HG03520 (cell line): ENCODE data around the gene PRR16.
"Not testable (repeated sequence)": the region's sequence is repeated elsewhere in the genome, so short reads cannot be mapped to it uniquely, and the experiment has no call there.

Source experiments
- ATAC-seq: cut with Tn5 transposase; IDR thresholded peaks from one replicate; pipeline ENCODE4 v1.9.1; 2021; ENCODE audit warnings: mild to moderate bottlenecking, moderate library complexity; ENCODE audit not compliant: unreplicated experiment

PRR16 gene

DNA sequence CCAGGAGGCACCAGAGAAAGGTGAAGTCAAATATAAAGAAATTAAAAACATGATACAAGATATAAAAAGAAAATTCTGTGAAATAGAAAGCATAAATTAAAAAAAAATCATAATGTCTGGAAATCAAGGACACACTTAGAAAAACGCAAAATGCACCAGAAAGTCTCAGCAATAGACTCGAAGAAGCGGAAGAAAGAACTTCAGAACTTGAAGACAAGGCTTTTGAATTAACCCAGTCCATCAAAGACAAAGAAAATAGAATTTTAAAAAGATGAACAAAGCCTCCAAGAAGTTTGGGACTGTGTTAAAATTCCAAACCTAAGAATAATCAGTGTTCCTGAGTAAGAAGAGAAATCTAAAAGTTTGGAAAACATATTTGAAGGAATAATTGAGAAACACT is 168.3 kb downstream of the PRR16 start:
- no peak for ATAC-seq

DNA sequence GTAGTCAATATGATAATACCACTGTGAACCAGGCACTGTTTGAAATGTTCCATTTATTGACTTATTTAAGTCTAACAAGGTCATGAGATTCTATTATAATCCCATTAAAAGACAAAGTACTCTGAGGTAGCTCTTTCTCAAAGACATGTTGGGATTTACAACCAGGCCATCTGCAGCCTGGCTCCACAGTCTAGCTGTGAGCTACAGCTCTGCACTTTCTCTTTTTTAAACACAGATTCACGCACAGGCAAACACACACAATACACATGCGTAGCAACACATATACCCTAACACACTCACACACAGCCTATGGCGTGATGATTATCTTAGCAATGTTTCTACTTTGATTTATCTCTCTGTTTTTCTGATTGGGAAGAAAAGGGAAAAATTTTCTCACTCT is 174.3 kb downstream of the PRR16 start:
- no peak for ATAC-seq

DNA sequence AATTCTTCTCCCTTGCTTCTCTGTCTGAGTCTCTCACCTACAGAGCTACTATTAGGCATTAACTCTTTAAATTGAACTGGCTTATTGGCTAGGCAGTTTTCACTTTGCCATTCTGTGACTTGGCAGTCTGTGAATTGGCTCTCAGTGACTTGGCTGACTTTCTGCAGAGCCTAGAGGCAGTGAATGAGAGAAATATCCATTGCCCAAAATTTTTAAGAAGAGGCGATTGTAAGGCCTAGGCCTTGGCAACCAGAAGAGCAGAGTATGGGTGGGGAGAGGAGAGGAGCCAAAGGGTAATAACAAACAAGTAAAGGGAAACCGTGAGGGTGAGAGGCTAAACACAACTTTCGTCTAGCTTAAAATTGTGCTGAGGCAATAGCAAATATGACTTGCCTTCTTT is 176.7 kb downstream of the PRR16 start:
- ATAC-seq, result no peak

DNA sequence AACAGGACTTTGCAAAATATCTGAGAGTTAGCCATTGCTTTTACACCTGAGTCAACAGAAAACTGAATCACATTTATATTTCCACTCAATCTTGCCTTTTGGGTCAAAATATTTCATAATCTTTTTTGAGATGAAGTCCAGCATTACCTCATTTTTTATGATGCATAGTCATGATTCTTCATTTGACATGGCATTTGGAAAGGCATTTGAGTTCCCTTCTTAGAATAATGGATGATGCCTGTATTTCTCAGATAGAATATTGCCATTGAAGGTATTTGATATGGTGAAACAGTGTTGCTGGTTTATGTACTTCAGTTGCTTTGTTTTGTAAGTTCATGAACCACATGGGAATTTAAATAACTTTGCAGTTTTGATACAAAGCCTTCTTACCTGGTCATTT is 180.4 kb downstream of the PRR16 start:
- no peak for ATAC-seq

DNA sequence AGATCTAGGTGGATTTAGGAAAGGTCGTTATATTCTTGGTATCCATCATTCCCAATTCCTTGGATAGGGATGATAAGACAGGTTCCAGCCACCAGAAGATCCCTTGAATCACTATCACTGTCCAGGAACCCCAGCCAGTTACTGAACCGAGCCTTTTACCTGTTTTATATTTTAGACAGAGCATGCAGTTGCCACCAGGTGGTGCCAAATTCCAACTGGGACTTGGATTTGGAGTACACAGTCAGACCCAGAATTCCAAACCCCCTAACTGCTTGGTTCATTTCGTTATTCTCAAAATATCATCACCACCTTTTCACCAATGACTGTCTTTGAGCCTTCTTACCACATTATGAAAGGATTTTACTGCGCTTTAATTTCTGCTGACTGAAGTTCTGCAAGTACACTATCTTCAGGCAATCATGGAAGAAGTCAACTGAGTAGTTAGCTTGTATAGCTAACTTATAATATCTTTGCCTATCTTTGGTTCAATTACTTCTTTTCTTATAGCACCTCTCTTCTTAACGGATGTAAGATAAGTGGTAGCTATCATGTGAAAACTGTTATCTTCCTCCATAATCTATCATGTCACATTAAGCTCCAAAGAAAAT is 191.8 kb downstream of the PRR16 start:
- peak; percentile 84 for ATAC-seq

DNA sequence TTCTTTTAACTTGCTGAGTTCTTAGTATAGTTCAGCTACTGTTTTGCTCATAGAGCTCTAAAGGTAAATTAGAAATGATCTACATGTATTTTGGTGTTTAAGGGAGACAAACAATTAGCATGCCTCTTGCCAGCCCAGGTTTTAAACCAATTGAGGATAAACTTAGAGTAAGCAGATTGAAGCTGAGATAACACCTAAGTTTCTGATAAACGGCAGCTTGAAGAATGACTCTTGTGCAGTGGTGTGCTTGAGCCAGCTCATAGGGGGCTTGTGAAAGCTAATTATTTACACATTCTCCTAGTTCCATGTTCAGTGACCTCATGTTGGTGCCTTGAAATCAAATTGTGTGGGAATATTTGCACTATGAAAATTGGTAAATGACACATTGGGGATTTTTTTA is 193.0 kb downstream of the PRR16 start:
- no peak for ATAC-seq

DNA sequence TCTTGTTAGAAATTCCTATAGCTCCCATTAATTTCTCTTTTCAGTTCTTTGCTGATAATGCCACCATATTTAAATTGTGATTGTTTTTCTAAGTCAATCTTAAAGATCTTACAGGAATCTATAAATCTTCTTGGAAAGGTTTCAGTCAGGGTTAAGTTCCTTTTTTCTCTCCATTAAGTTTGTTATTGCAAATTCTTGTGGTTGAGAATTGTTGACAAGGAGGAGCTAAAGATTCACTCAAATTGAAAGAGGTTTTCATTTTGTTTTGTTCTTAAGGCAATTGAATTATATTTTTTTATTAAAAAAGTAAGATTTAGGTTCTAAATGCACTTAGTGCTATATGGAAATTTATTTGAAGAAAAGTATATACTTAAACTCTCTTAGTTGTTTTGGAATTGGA is 213.4 kb downstream of the PRR16 start:
- ATAC-seq, result no peak

DNA sequence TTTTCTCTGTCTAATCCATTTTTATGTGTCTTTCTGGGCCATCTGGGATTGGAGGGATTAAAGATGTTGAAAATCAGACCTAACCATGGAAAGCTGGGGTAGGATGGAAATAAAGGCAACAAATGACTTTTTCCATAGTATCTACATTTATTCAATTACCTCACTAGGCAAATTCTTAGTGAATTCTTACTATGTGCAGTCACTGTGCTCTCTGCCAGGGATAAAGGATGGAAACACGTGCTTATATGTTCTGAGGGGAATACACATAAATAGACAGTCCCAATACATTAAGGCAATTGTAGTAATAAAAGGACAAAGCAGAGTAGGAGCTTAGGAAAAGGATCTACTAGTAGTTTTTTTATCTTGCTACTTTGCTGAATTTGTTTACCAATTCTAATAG is 214.2 kb downstream of the PRR16 start:
- ATAC-seq, result no peak

DNA sequence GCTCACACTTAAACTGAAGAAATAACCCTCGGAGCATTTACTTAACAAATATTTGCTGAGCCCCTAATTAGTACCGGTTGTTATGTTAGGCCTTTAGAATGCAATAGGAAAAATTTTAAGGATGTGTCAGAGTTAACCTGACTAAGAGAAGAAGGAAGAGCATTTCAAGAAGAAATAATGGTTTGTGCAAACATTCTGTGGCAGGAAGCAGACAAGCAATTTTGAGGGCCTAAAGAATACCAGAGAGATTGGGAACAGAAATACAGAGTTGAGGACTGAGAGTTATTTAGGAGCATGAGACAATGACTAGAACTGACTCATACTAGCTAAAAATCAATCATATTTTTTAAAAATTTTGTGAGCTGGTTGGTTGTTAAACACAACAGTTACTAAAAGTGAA is 218.8 kb downstream of the PRR16 start:
- no peak for ATAC-seq

DNA sequence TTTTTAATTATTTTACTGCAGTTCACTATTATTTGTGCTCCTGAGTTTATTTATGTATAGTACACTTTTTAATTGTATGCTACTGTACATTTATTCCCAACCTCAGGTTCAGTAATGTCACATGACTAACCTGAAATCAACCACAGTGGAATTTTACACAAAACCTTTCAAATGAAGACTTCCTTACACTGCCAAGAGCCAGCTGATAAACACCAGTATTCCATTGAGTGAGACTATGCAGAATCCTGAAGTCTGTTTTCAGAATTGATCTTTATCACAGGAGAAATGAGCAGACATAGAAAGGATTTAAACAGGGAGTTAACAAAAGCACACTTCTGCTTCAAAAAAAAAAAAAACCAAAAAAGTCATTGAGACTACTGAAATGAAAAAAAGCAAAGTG is 219.5 kb downstream of the PRR16 start:
- no peak for ATAC-seq

DNA sequence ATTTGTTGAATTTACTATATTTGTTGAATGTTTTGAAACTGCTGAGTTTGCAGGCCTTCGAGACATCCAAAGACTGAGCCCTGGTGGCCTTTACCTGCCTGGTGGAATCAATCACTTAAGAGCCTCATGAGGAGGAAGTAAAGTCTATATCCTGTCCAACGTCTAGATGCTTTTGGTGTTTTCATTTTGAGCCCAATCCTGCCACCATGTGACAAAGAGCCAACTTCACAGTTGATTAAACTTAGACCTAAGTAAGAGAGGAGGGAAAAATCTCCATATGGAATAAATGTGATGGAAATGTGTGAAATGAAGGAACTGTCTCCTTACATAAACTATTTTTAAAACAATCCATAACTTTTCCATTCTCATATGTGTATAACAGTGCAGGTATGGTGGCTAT is 220.1 kb downstream of the PRR16 start:
- no peak for ATAC-seq

DNA sequence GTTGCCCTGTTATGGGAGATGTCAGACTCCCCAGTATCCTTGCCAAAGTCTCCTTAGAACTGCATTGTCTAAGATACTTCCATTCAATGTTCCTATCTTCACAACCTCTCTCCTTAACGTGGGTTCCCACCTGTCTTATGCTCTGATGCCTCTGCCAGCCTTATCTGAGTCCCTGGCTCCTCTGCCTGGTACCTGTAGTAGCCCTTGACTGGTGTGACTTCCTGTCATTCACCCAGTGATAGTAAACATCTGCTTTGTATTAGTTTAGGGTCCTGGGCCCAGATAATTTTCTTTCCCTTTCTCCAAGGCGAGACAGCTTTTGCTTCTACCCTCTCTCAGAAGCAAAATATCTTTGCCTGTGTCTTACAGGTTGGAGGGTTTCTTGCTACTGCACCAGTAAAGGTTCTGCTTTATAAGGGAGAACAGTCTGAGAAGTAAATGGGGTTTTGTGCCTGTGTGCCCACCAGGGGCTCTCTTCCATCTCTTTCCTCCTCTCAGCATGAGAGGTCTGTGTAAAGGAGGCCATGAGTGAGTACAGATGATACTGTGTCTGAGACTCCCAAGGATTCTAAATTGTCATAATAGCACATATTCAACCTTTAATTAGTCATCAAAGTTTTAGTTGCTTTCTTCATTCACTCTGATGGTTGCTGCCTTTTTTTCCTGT is 220.8 kb downstream of the PRR16 start:
- no peak for ATAC-seq

DNA sequence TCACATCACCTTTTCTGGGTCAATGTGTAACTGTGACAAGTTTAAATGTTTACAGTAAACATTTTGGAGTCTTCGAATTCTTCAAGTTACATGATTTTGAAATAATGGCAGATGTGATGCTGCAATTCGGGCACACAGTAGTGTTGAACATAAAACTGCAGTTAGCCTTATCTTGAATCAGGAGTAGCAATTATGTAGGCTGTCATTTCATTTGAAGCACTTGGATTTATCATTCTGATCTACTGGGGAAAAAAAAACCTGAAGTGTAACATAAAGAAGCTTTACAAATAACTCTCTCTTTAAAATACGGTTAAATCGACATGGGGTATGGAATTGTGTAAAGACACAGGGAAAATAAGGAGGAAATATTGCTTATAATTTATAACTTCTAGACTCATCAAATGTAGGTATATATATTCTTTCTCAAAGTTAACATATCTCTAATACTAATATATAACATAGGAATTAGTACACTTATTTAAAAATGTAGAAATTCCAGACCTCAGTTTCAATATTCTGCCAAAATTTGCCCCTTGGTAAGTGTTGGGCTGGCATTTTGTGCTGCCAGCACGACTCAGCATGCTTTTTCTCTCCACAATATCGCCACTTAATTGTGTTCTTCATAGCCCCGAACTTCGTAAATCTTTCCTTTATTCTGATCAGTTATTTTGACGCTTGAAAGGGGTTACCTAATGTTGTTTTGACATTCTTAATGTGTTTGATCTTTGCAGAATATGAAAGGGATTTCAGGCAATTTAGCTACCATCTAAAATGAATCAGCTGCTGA is 226.7 kb downstream of the PRR16 start:
- ATAC-seq, result no peak

DNA sequence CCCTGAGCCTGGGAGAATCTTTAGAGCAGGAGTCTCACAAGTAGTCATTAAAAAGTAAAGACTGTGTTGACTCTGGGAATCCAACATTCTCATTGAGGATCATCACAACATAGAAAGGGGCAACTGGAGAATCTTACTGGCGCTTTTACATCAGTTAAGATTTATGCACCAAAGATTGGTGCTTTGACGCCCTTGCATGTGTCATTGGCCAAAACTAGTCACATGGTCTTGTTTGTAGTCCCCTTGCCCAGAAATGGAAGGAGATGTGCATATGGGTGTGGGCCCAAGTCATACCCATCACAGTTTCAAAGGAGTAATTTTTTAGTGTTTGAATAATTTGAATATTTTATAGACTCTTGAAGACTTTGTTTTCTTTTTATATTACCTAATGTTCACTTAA is 228.2 kb downstream of the PRR16 start:
- no peak for ATAC-seq

DNA sequence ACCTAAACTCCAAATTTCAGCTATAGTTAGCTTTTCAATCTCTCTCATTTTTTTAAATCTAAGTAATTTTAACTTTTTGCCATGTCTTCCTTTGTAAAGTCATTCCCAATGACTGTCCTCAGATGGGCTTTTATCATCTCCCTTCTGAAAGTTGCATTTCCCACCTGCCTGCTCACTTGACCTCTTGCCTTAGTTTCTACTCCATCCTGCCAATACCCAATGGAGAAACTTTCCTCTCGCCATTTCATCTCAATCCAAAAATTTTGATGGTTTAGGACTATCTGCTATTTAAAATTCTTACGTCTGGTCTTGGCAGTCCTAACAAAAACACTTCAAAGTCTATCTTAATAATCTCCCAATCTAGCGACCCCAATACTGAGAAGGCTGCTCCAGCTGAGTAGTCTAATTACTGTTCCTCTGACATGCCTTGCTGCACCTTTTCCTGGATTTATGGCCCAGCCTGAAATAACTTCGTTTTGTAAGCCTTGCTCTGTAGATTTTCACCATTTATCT is 231.3 kb downstream of the PRR16 start:
- no peak for ATAC-seq

DNA sequence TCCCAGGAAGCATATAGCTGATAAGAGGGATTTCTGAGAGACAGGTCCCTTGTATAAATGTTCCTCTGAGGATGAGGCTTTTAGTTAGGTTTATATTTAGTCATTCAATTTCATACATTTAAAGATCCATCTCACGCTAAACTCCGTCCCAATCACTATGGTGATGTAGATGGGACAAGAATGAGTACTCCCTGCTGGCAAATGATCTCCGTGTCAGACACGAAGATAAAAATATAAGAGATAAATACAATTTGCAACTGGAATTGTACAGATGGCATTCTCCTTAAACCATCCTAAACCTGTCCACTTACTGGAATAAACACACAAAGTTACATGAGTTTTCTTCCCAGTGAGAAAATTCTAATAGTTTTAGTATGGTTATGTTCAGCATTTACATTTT is 233.0 kb downstream of the PRR16 start:
- no peak for ATAC-seq

DNA sequence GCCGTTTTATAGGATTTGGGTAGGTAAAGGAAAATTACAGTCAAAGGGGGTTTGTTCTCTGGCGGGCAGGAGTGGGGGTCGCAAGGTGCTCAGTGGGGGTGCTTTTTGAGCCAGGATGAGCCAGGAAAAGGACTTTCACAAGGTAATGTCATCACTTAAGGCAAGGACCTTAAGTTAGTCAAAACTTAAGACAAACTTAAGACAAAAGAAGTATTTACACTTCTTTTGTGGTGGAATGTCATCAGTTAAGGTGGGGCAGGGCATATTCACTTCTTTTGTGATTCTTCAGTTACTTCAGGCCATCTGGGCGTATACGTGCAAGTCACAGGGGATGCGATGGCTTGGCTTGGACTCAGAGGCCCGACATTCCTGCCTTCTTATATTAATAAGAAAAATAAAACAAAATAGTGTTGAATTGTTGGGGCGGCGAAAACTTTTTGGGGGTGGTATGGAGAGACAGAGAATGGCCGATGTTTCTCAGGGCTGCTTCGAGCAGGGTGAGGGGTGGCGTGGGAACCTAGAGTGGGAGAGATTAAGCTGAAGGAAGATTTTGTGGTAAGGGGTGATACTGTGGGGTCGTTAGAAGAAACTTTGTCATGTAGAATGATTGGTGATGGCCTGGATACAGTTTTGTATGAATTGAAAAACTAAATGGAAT is 233.7 kb downstream of the PRR16 start:
- not testable (repeated sequence) for ATAC-seq

DNA sequence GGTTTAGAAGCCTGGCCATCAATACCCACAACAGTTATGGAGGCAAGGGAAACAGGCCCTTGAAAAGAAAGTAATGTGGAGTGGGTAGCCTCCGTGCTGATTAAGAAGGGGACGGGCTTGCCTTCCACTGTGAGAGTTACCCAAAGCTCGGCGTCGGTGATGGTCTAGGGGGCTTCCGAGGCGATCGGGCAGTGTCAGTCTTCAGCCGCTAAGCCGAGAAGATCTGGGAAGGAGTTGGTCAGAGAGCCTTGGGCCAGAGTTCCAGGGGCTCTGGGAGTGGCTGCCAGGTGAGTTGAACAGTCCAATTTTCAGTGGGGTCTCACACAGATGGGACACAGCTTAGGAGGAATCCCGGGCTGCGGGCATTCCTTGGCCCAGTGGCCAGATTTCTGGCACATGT is 236.6 kb downstream of the PRR16 start:
- ATAC-seq, result not testable (repeated sequence)

DNA sequence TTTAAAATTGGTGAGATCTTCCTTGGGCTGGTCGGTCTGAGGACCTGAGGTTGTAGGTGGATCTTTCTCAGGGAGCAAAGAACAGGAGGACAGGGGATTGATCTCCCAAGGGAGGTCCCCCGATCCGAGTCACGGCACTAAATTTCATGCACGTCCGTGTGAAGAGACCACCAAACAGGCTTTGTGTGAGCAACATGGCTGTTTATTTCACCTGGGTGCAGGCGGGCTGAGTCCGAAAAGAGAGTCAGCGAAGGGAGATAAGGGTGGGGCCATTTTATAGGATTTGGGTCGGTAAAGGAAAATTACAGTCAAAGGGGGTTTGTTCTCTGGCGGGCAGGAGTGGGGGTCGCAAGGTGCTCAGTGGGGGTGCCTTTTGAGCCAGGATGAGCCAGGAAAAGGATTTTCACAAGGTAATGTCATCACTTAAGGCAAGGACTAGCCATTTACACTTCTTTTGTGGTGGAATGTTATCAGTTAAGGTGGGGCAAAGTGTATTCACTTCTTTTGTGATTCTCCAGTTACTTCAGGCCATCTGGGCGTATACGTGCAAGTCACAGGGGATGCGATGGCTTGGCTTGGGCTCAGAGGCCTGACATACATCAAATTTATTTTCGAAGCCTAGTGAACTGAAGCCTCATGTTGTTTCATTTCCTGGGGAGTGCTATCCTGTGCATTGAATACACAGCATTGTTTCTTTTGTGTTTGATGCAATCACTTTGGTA is 238.9 kb downstream of the PRR16 start:
- ATAC-seq, result not testable (repeated sequence)

DNA sequence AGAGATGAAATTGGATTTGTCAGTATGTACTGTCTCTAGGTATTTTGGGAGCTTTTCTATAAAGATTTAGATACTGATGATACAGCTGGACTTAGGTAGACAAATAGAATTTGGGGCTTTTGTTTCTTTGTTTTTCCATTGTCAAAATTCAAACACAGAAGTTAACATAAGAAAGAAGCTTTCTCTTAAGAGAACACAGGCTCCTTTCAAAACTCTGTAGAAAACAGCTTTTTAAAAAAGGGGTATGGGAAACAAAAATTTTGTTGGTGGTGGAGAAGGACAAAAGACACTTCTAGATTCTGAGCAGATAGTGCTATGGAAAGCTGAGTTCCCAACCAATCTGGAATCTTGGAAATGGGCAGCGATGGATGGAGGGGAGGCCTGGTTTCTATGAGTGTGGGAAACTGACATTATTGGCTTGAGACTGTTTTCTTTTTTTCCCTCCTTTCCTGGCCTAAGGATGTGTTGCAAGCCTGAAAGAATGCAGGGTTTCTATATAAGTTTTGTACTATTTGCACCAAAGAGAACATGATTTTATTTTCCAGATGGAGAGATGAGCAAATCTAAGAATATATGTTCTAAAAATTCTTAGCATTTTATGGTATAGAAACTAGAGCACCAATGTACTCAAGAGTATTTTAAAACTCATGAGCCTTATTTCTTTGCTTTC is 240.0 kb downstream of the PRR16 start:
- ATAC-seq, result no peak
